Measurements from ENCODE around the gene OR5D13. TPM values are rescaled to one million over a fixed set of nuclear protein-coding genes. Genes with fewer than 3 reads are reported as not detected.

OR5D13 gene
- total RNA-seq, 1 donor from 2014 or later, result not detected

GRCh38 chr11:55806248-55806647, 33.0 kb downstream of the OR5D13 start:
- DNase-seq (ENCODE audit: low read depth) (no peak), FAIRE-seq (no peak)
- TF ChIP-seq, protein P1, sequence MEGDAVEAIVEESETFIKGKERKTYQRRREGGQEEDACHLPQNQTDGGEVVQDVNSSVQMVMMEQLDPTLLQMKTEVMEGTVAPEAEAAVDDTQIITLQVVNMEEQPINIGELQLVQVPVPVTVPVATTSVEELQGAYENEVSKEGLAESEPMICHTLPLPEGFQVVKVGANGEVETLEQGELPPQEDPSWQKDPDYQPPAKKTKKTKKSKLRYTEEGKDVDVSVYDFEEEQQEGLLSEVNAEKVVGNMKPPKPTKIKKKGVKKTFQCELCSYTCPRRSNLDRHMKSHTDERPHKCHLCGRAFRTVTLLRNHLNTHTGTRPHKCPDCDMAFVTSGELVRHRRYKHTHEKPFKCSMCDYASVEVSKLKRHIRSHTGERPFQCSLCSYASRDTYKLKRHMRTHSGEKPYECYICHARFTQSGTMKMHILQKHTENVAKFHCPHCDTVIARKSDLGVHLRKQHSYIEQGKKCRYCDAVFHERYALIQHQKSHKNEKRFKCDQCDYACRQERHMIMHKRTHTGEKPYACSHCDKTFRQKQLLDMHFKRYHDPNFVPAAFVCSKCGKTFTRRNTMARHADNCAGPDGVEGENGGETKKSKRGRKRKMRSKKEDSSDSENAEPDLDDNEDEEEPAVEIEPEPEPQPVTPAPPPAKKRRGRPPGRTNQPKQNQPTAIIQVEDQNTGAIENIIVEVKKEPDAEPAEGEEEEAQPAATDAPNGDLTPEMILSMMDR (IDR thresholded peaks at IDR 0.05; ENCODE audit: insufficient read depth, low read length, severe bottlenecking), result no peak
- H3K4me3 ChIP-seq (ENCODE audit: low read depth, low read length), result no peak overlapping the region
- no peaks in the 10 kb centered on the region for H3K27me3 ChIP-seq (ENCODE audit: control insufficient read depth, insufficient read depth, low read length)
- no peaks in the 10 kb centered on the region for H3K36me3 ChIP-seq (ENCODE audit: control insufficient read depth, insufficient read depth, low read length)

DNA sequence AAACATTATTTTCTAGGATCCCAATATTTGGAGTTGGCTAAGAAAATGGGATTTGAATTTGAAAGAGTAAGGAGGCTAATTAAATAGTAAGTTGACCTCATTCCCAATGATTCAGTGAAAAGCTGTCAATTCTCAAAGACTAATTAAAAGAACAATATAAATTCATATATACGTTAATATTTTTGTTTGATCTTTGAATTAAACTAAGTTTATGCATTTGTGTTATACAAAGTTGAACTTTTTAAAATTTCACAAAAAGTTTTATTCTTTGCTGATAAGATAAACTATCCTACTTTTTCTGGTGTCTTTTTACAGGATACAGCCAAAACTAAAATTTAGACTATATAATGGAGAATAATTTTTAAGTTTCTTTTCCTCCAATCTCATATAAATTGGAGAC, 37.8 kb downstream of the OR5D13 start, which contains the start of gene OR5L1:
Gene OR5L1 (plus strand): TSS at position 301 of the 400 bp plus-strand sequence. CDS start 100 bp downstream, outside the sequence.
- Histone ChIP-seq H3K4me3 (ENCODE audit: low read depth, low read length) (no peak within 1 kb of the TSS), H3K36me3 (ENCODE audit: control insufficient read depth, insufficient read depth, low read length) (no peaks in the 10 kb centered on the region), H3K27me3 (ENCODE audit: control insufficient read depth, insufficient read depth, low read length) (no peaks in the 10 kb centered on the region)
- TF ChIP-seq, protein P1 (IDR thresholded peaks at IDR 0.05; ENCODE audit: insufficient read depth, low read length, severe bottlenecking), result no peak
- DNase-seq (ENCODE audit: low read depth), result no peak
- FAIRE-seq, result no peak

- no peak for DNase-seq (ENCODE audit: low read depth)
- TF ChIP-seq, protein P1 (IDR thresholded peaks at IDR 0.05; ENCODE audit: insufficient read depth, low read length, severe bottlenecking), result no peak
- no peak for FAIRE-seq
- Histone ChIP-seq H3K4me3 (ENCODE audit: low read depth, low read length) (no peak within 1 kb of the TSS), H3K36me3 (ENCODE audit: control insufficient read depth, insufficient read depth, low read length) (no peaks in the 10 kb centered on the region), H3K27me3 (ENCODE audit: control insufficient read depth, insufficient read depth, low read length) (no peaks in the 10 kb centered on the region)
These were observed 46.1 kb downstream of the OR5D13 start, which contains the start of gene OR5D18 for GRCh38 chr11:55819330-55819729. OR5D18 (plus strand) TSS chr11:55819630; CDS start chr11:55819630, 0 bp downstream.

Other genes starting within 250 kb of the OR5D13 start
- gene OR4C15, start 219.0 kb upstream of the OR5D13 start, total RNA-seq, result not detected in 2 replicates
- not detected in 2 replicates for gene OR4C16, start 201.3 kb upstream of the OR5D13 start, total RNA-seq
- not detected in 2 replicates for gene OR4C11, start 165.8 kb upstream of the OR5D13 start, total RNA-seq
- gene OR4P4, start 138.3 kb upstream of the OR5D13 start, total RNA-seq, result not detected in 2 replicates
- gene OR4S2, start 125.1 kb upstream of the OR5D13 start, total RNA-seq, result not detected in 2 replicates
- gene OR4C6, start 111.2 kb upstream of the OR5D13 start, total RNA-seq, result not detected in 2 replicates
- not detected in 2 replicates for gene OR5D14, start 22.1 kb downstream of the OR5D13 start, total RNA-seq
- gene OR5L1, start 37.9 kb downstream of the OR5D13 start, total RNA-seq, result not detected in 2 replicates
- gene OR5D18, start 46.2 kb downstream of the OR5D13 start, total RNA-seq, result not detected in 2 replicates
- gene OR5L2, start 53.8 kb downstream of the OR5D13 start, total RNA-seq, result not detected in 2 replicates
- gene OR5D16, start 65.3 kb downstream of the OR5D13 start, total RNA-seq, result not detected in 2 replicates
- not detected in 2 replicates for gene TRIM51, start 109.9 kb downstream of the OR5D13 start, total RNA-seq
- not detected in 2 replicates for gene OR5W2, start 141.1 kb downstream of the OR5D13 start, total RNA-seq
- gene OR5I1, start 163.0 kb downstream of the OR5D13 start, total RNA-seq, result not detected in 2 replicates
- gene OR10AG1, start 196.5 kb downstream of the OR5D13 start, total RNA-seq, result not detected in 2 replicates
- not detected in 2 replicates for gene OR5F1, start 221.2 kb downstream of the OR5D13 start, total RNA-seq